ENCODE data around the gene SH3D19.
"Not testable (repeated sequence)": the region's sequence is repeated elsewhere in the genome, so short reads cannot be mapped to it uniquely, and the experiment has no call there.

SH3D19 gene

GRCh38 chr4:151325111-151325948 lies at the start of gene SH3D19:
TSS of gene SH3D19 (minus strand) at chr4:151325605. CDS start at chr4:151325352, 253 bp downstream.
- peak; percentile 77 for DNase-seq (ENCODE audit: low spot score)

GRCh38 chr4:151362404-151363164 lies 37.2 kb upstream of the SH3D19 start:
- peak; percentile 83 for DNase-seq (ENCODE audit: low spot score)

GRCh38 chr4:151361966-151362365 lies 36.6 kb upstream of the SH3D19 start:
- DNase-seq (ENCODE audit: low spot score) = no peak

- DNase-seq (ENCODE audit: low spot score) = no peak
Observed at GRCh38 chr4:151361126-151361525, 35.7 kb upstream of the SH3D19 start.

GRCh38 chr4:151359576-151359975 lies 34.2 kb upstream of the SH3D19 start:
- DNase-seq (ENCODE audit: low spot score) = no peak

- peak; percentile 50 for DNase-seq (ENCODE audit: low spot score)
Observed at GRCh38 chr4:151358266-151358665, 32.9 kb upstream of the SH3D19 start.

- DNase-seq (ENCODE audit: low spot score) = no peak
Observed at GRCh38 chr4:151356510-151356909, 31.1 kb upstream of the SH3D19 start.

- DNase-seq (ENCODE audit: low spot score) = no peak
Observed at GRCh38 chr4:151355155-151355554, 29.8 kb upstream of the SH3D19 start.

GRCh38 chr4:151347490-151348235 lies 22.3 kb upstream of the SH3D19 start:
- no peak for DNase-seq (ENCODE audit: low spot score)

GRCh38 chr4:151344948-151345347 lies 19.5 kb upstream of the SH3D19 start:
- DNase-seq (ENCODE audit: low spot score) = no peak

GRCh38 chr4:151340751-151341385 lies 15.5 kb upstream of the SH3D19 start:
- no peak for DNase-seq (ENCODE audit: low spot score)

GRCh38 chr4:151339467-151339866 lies 14.1 kb upstream of the SH3D19 start:
- DNase-seq (ENCODE audit: low spot score) = no peak

- no peak for DNase-seq (ENCODE audit: low spot score)
Observed at GRCh38 chr4:151331276-151332042, 6.1 kb upstream of the SH3D19 start.

- no peak for DNase-seq (ENCODE audit: low spot score)
Observed at GRCh38 chr4:151329217-151330007, 4.0 kb upstream of the SH3D19 start.

GRCh38 chr4:151325949-151326246 lies 493 bp upstream of the SH3D19 start:
- DNase-seq (ENCODE audit: low spot score) = no peak

GRCh38 chr4:151324752-151325110 lies 674 bp downstream of the SH3D19 start:
- peak; percentile 57 for DNase-seq (ENCODE audit: low spot score)

- DNase-seq (ENCODE audit: low spot score) = peak; percentile 47
Observed at GRCh38 chr4:151324124-151324751, 1.2 kb downstream of the SH3D19 start.

GRCh38 chr4:151323667-151324066 lies 1.7 kb downstream of the SH3D19 start:
- peak; percentile 30 for DNase-seq (ENCODE audit: low spot score)

- DNase-seq (ENCODE audit: low spot score) = no peak
Observed at GRCh38 chr4:151322570-151322969, 2.8 kb downstream of the SH3D19 start.

- DNase-seq (ENCODE audit: low spot score) = not testable (repeated sequence)
Observed at GRCh38 chr4:151322161-151322560, 3.2 kb downstream of the SH3D19 start.
